GM10248 (cell line): Measurements from ENCODE around the gene CFAP97.

ENCODE experiments used
- CTCF ChIA-PET: fragments of 300-600 bp; sonication (Branson Sonifier 250); formaldehyde crosslinking; extraction: SDS; loops from one replicate; lab custom pipeline; 2021; ENCODE audit warnings: antibody characterized with exemption; lab: Yijun Ruan, JAX
- POLR2A ChIA-PET: fragments of 350-650 bp; sonication (Branson Sonifier 250); formaldehyde crosslinking; extraction: SDS; loops from one replicate; lab custom pipeline; 2020; ENCODE audit warnings: antibody characterized with exemption; lab: Yijun Ruan, JAX
- DNase-seq: peaks from one replicate; pipeline ENCODE4 v3.0.0; 2012; ENCODE audit errors: extremely low spot score
- TF ChIP-seq, protein P1 (sequence below): IDR thresholded peaks from 2 replicates; pipeline ENCODE4 v1.5.1; 2012; ENCODE audit warnings: mild to moderate bottlenecking, low read depth; ENCODE audit errors: extremely low read depth, missing control alignments, control extremely low read depth

CFAP97 gene

DNA sequence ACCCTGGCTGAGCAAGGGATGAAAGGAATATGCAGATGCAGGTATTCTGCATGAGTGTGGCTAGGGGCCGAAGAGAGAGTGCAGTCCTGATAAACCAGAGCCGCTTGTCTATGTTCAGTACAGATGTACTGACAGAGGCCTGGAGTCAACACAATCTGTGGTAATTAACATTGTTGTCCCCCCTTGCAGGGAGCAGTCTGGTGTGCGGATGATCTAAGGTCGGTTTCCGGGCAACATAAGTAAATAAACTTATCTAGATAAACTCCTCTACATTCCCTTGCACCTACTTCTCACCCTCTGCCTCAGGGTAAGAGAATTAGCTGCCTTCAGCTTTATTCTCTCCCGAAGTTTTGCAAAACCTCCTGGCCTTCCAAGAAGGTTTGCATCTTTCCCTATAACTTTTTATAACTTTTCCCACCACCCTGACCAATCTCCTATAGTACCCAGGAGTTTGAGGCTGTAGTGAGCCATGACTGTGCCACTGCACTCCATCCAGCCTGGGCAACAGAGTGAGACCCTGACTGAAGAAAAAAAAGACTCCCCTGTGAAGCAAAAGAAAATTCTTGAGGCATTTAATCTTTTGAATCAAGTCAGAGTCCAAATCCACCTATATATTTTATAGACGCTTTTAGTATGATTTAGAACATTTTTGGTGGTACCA, 32.2 kb upstream of the CFAP97 start:
- CTCF ChIA-PET, result interaction anchor here (1.6 to 2.1 kb wide), 2 partner anchors 27 to 51 kb away, joined by 4 read pairs; partner anchors contain the start of gene SNX25
- TF ChIP-seq, protein P1, sequence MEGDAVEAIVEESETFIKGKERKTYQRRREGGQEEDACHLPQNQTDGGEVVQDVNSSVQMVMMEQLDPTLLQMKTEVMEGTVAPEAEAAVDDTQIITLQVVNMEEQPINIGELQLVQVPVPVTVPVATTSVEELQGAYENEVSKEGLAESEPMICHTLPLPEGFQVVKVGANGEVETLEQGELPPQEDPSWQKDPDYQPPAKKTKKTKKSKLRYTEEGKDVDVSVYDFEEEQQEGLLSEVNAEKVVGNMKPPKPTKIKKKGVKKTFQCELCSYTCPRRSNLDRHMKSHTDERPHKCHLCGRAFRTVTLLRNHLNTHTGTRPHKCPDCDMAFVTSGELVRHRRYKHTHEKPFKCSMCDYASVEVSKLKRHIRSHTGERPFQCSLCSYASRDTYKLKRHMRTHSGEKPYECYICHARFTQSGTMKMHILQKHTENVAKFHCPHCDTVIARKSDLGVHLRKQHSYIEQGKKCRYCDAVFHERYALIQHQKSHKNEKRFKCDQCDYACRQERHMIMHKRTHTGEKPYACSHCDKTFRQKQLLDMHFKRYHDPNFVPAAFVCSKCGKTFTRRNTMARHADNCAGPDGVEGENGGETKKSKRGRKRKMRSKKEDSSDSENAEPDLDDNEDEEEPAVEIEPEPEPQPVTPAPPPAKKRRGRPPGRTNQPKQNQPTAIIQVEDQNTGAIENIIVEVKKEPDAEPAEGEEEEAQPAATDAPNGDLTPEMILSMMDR, result no peak
- POLR2A ChIA-PET, result no interaction called here
- DNase-seq, result no peak

DNA sequence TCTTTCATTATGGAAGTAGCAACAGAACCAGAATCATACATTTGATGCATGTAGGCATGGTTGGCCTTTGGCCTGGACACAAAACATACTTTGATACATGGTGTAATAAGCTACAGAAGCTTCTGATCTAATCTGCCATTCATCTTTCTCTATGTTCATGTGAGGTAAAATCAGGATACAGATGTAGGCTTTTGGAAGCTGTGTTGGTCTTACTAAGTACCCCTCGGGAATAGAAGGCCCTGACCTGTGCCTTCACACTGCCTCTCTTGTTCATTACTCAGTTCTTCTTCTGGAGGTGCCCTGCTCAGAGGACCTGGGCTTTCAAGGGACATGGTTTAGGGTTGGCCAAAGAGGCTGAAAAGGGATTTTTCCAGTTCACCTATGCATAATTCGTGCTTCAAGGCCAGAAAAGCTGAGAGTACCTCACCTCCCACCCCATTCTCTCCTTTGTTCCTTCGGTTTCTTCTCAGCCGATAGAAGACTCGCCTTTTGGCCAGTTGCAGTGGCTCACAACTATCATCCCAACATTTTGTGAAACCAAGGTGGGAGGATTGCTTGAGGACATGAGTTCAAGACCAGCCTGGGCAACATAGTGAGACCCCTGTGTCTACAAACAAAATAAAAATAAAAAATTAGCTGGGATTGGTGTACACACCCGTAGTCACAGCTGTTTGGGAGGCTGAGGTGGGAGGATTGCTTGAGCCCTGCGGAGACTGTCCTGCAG, 31.5 kb upstream of the CFAP97 start:
- POLR2A ChIA-PET, result interaction anchor here (0.5 kb wide), 1 partner anchor 32 kb away, joined by 3 read pairs; no protein-coding TSS in a partner anchor
- TF ChIP-seq, protein P1, result no peak
- CTCF ChIA-PET, result interaction anchor here (1.6 to 2.1 kb wide), 2 partner anchors 26 to 51 kb away, joined by 4 read pairs; partner anchors contain the start of gene SNX25
- DNase-seq, result no peak

GRCh38 chr4:185232370-185232769, 28.6 kb upstream of the CFAP97 start:
- ChIA-PET CTCF (interaction anchor here (1.0 to 1.8 kb wide), 6 partner anchors 10 to 130 kb away, joined by 3 to 6 read pairs (median 3); no protein-coding TSS in a partner anchor), POLR2A (no interaction called here)
- TF ChIP-seq, protein P1, result no peak
- no peak for DNase-seq

DNA sequence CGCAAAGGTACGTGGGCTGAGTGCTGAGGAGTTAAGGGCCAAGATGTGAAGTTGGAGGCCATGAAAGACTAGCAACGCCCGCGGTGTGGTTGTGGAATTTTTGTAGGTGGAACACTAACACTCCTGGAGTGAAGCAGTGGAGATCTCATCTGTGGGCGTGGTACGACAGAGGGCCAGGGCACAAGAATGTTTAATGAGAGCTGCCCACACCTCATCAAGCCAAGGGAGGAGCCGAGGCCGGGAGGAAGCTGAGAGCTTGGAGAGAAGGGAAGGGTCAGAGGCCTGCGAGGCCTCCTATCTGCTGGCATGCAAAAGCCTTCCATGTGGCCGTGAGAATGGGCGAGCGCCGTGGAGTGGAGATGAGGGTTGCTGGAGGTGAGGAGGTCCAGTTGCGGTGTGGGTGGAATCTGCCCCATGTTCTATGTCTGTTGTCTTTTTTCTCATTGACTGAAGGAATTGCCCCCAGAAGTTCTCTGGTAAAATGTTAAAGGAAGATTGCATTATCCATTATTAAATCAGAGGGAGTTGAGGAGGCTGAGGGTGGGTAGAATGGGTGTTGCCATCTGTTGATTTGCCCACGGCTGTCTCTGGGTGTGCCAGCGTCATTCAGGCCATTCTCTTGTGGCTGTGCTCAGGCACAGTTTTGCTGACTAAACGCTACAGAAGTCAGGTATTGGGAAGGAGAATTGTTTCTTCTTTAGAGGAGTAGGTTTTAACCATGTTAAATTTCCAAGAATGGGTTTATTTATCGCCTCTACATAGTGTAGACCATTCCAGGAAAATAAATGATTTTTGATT, 25.4 kb upstream of the CFAP97 start:
- POLR2A ChIA-PET, result no interaction called here
- TF ChIP-seq, protein P1, result no peak

DNA sequence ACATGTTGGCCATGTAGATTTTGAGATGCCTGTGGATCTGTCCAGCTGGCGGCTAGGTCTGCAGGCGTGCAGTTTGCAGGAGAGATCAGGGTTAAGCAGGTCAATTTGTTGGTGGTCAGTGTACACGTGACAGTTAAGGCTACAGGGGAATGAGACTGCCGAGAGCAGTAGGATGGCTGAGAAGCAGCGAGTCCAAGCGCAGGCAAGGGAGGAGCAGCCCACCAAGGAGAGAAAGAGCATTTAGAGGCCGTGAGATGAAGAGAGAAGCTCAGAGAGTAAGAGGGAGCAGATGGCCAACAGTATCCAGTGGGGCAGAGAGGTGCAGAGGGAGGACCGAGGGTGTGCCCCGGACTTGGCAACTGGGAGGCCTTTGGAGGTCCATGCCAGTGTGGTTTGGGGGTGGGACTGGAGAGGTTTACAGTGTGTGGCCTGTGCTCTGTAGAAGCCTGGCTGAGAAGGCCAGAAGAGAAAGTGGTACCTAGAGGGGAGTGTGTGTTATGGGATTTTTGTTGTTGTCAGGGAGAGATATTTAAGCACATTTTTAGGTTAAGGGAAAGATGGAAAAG, 24.0 kb upstream of the CFAP97 start:
- POLR2A ChIA-PET, result no interaction called here
- CTCF ChIA-PET, result interaction anchor here (1.6 to 2.1 kb wide), 3 partner anchors 11 to 22 kb away, joined by 5 to 6 read pairs (median 6); no protein-coding TSS in a partner anchor
- TF ChIP-seq, protein P1, result no peak
- DNase-seq, result no peak

More for the DNA sequence above, 25.4 kb upstream of the CFAP97 start:
- CTCF ChIA-PET, result interaction anchor here (0.7 kb wide), 1 partner anchor 17 kb away, joined by 3 read pairs; no protein-coding TSS in a partner anchor
- no peak for DNase-seq
